HPDE6-E6E7 (cell line): ENCODE measurements around the gene ZMIZ1.
A peak's percentile ranks its signal among the peaks of the same experiment; 100 is the strongest.

Experiments used
- DNase-seq: peaks from one replicate; pipeline ENCODE4 v3.0.0; 2011; ENCODE audit warnings: missing footprints; ENCODE audit errors: extremely low spot score

Gene ZMIZ1

GRCh38 chr10:79150444-79150754 lies 81.6 kb downstream of the ZMIZ1 start:
- DNase-seq, result no peak

GRCh38 chr10:79152423-79152817 lies 83.7 kb downstream of the ZMIZ1 start:
- DNase-seq, result peak; percentile 57

GRCh38 chr10:79153745-79154144 lies 85.0 kb downstream of the ZMIZ1 start:
- no peak for DNase-seq

- DNase-seq, result no peak
Observed at GRCh38 chr10:79155301-79156081, 86.7 kb downstream of the ZMIZ1 start.

- no peak for DNase-seq
Observed at GRCh38 chr10:79156334-79157274, 87.8 kb downstream of the ZMIZ1 start.

GRCh38 chr10:79158004-79158340 lies 89.2 kb downstream of the ZMIZ1 start:
- DNase-seq, result no peak

GRCh38 chr10:79158402-79159097 lies 89.8 kb downstream of the ZMIZ1 start:
- DNase-seq, result no peak

- DNase-seq, result no peak
Observed at GRCh38 chr10:79159141-79159651, 90.4 kb downstream of the ZMIZ1 start.

GRCh38 chr10:79159785-79160184 lies 91.0 kb downstream of the ZMIZ1 start:
- DNase-seq, result no peak

GRCh38 chr10:79160191-79160590 lies 91.4 kb downstream of the ZMIZ1 start:
- DNase-seq, result no peak

- DNase-seq, result no peak
Observed at GRCh38 chr10:79161557-79161956, 92.8 kb downstream of the ZMIZ1 start.

- no peak for DNase-seq
Observed at GRCh38 chr10:79162022-79162421, 93.3 kb downstream of the ZMIZ1 start.

GRCh38 chr10:79162861-79163665 lies 94.3 kb downstream of the ZMIZ1 start:
- DNase-seq, result no peak

- no peak for DNase-seq
Observed at GRCh38 chr10:79163666-79163975, 94.9 kb downstream of the ZMIZ1 start.

- no peak for DNase-seq
Observed at GRCh38 chr10:79164075-79164474, 95.3 kb downstream of the ZMIZ1 start.

GRCh38 chr10:79165070-79165778 lies 96.5 kb downstream of the ZMIZ1 start:
- no peak for DNase-seq

GRCh38 chr10:79166312-79166721 lies 97.6 kb downstream of the ZMIZ1 start:
- DNase-seq, result no peak

GRCh38 chr10:79166741-79167140 lies 98.0 kb downstream of the ZMIZ1 start:
- DNase-seq, result no peak

- DNase-seq, result no peak
Observed at GRCh38 chr10:79167537-79167936, 98.8 kb downstream of the ZMIZ1 start.

- DNase-seq, result no peak
Observed at GRCh38 chr10:79168210-79168609, 99.4 kb downstream of the ZMIZ1 start.

- no peak for DNase-seq
Observed at GRCh38 chr10:79170226-79170752, 101.5 kb downstream of the ZMIZ1 start.
